ACC112 (cell line): ENCODE measurements around the gene PCDHB14.
A peak's percentile ranks its signal among the peaks of the same experiment; 100 is the strongest.
"Not testable (repeated sequence)": the region's sequence is repeated elsewhere in the genome, so short reads cannot be mapped to it uniquely, and the experiment has no call there.

Source experiments
- H2AFZ ChIP-seq: fragments of 200-600 bp; sonication (generic); one replicate; pipeline ENCODE4 v1.6.0; 2017; ENCODE audit warnings: antibody characterized with exemption, low read length; ENCODE audit not compliant: unreplicated experiment
- H3K27ac ChIP-seq: fragments of 200-600 bp; sonication (generic); 2 replicates; pipeline ENCODE4 v1.5.1; 2014; ENCODE audit warnings: low read depth, mild to moderate bottlenecking, antibody characterized with exemption, low read length, moderate library complexity
- H3K27me3 ChIP-seq: fragments of 200-600 bp; sonication (generic); 2 replicates; pipeline ENCODE4 v1.6.1; 2014; ENCODE audit warnings: mild to moderate bottlenecking, antibody characterized with exemption, low read length, moderate library complexity, mixed read lengths; ENCODE audit not compliant: insufficient read depth
- H3K36me3 ChIP-seq: fragments of 200-600 bp; sonication (generic); 2 replicates; pipeline ENCODE4 v1.6.1; 2016; ENCODE audit warnings: mild to moderate bottlenecking, antibody characterized with exemption, low read length, moderate library complexity, mixed read lengths; ENCODE audit not compliant: insufficient read depth
- H3K4me1 ChIP-seq: fragments of 200-600 bp; sonication (generic); one replicate; pipeline ENCODE4 v1.6.1; 2016; ENCODE audit warnings: low read length, mixed read lengths; ENCODE audit not compliant: insufficient read depth, unreplicated experiment, control insufficient read depth
- H3K4me3 ChIP-seq: fragments of 200-600 bp; sonication (generic); 2 replicates; pipeline ENCODE4 v1.5.1; 2014; ENCODE audit warnings: mild to moderate bottlenecking, low read depth, low read length
- H3K79me2 ChIP-seq: fragments of 200-600 bp; sonication (generic); one replicate; pipeline ENCODE4 v1.6.0; 2016; ENCODE audit warnings: low read length; ENCODE audit not compliant: control insufficient read depth, unreplicated experiment, insufficient read depth

Gene PCDHB14

GRCh38 chr5:141223112-141223783 is at the start of gene PCDHB14:
Gene PCDHB14, plus strand, starts transcription at chr5:141223343. Its CDS starts 163 bp downstream, at chr5:141223506.
- H3K79me2 ChIP-seq, result no peaks in the 10 kb centered on the region
- H3K36me3 ChIP-seq, result no peaks in the 10 kb centered on the region
- peak within 1 kb of the TSS; percentile 70 for H3K4me3 ChIP-seq
- no peak within 1 kb of the TSS for H2AFZ ChIP-seq
- no peaks in the 10 kb centered on the region for H3K4me1 ChIP-seq
- no peak within 1 kb of the TSS for H3K27ac ChIP-seq
- H3K27me3 ChIP-seq, result peaks cover 33% of the 10 kb centered on the region

DNA sequence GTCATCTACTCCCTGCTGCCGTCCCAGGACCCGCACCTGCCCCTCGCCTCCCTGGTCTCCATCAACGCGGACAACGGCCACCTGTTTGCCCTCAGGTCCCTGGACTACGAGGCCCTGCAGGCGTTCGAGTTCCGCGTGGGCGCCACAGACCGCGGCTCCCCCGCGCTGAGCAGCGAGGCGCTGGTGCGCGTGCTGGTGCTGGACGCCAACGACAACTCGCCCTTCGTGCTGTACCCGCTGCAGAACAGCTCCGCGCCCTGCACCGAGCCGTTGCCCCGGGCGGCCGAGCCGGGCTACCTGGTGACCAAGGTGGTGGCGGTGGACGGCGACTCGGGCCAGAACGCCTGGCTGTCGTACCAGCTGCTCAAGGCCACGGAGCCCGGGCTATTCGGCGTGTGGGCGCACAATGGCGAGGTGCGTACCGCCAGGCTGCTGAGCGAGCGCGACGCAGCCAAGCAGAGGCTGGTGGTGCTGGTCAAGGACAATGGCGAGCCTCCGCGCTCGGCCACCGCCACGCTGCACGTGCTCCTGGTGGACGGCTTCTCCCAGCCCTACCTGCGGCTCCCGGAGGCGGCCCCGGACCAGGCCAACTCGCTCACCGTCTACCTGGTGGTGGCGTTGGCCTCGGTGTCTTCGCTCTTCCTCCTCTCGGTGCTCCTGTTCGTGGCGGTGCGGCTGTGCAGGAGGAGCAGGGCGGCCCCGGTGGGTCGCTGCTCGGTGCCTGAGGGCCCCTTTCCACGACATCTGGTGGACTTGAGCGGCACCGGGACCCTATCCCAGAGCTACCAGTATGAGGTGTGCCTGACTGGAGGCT is 48.6 kb upstream of the PCDHB14 start:
- H3K27ac ChIP-seq, H2AFZ ChIP-seq, H3K4me3 ChIP-seq, H3K79me2 ChIP-seq, H3K36me3 ChIP-seq, H3K4me1 ChIP-seq: not testable (repeated sequence)
- H3K27me3 ChIP-seq, result peaks cover 36% of the 10 kb centered on the region

GRCh38 chr5:141175933-141176332 is 47.2 kb upstream of the PCDHB14 start:
- no peaks in the 10 kb centered on the region for H3K79me2 ChIP-seq
- no peak overlapping the region for H3K27ac ChIP-seq
- H2AFZ ChIP-seq, result no peak overlapping the region
- H3K36me3 ChIP-seq, result no peaks in the 10 kb centered on the region
- no peaks in the 10 kb centered on the region for H3K4me1 ChIP-seq
- H3K27me3 ChIP-seq, result peaks cover 36% of the 10 kb centered on the region
- H3K4me3 ChIP-seq, result no peak overlapping the region

GRCh38 chr5:141177577-141178191 is 45.5 kb upstream of the PCDHB14 start, which contains the start of gene PCDHB8:
Gene PCDHB8, plus strand, starts transcription at chr5:141177790. Its CDS starts 245 bp downstream, at chr5:141178035.
- H2AFZ ChIP-seq, H3K4me1 ChIP-seq, H3K36me3 ChIP-seq, H3K27ac ChIP-seq, H3K4me3 ChIP-seq, H3K79me2 ChIP-seq: not testable (repeated sequence)
- peaks cover 36% of the 10 kb centered on the region for H3K27me3 ChIP-seq

DNA sequence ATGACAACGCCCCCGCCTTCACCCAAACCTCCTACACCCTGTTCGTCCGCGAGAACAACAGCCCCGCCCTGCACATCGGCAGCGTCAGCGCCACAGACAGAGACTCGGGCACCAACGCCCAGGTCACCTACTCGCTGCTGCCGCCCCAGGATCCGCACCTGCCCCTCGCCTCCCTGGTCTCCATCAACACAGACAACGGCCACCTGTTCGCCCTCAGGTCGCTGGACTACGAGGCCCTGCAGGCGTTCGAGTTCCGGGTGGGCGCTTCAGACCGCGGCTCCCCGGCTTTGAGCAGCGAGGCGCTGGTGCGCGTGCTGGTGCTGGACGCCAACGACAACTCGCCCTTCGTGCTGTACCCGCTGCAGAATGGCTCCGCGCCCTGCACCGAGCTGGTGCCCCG is 43.8 kb upstream of the PCDHB14 start:
- H3K27me3 ChIP-seq, result peaks cover 29% of the 10 kb centered on the region
- H3K4me1 ChIP-seq, H2AFZ ChIP-seq, H3K79me2 ChIP-seq, H3K27ac ChIP-seq, H3K4me3 ChIP-seq, H3K36me3 ChIP-seq: not testable (repeated sequence)

DNA sequence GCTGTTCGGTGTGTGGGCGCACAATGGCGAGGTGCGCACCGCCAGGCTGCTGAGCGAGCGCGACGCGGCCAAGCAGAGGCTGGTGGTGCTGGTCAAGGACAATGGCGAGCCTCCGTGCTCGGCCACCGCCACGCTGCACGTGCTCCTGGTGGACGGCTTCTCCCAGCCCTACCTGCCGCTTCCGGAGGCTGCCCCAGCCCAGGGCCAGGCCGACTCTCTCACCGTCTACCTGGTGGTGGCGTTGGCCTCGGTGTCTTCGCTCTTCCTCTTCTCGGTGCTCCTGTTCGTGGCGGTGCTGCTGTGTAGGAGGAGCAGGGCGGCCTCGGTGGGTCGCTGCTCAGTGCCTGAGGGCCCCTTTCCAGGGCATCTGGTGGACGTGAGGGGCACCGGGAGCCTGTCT is 43.3 kb upstream of the PCDHB14 start:
- not testable (repeated sequence) for H3K27ac ChIP-seq, H3K4me3 ChIP-seq, H2AFZ ChIP-seq, H3K36me3 ChIP-seq, H3K79me2 ChIP-seq, H3K4me1 ChIP-seq
- peaks cover 28% of the 10 kb centered on the region for H3K27me3 ChIP-seq

- H3K27ac ChIP-seq, result no peak overlapping the region
- no peak overlapping the region for H2AFZ ChIP-seq
- no peaks in the 10 kb centered on the region for H3K4me1 ChIP-seq
- H3K27me3 ChIP-seq, result peaks cover 24% of the 10 kb centered on the region
- no peaks in the 10 kb centered on the region for H3K79me2 ChIP-seq
- no peak overlapping the region for H3K4me3 ChIP-seq
- no peaks in the 10 kb centered on the region for H3K36me3 ChIP-seq
These were observed 42.8 kb upstream of the PCDHB14 start for GRCh38 chr5:141180313-141180712.

DNA sequence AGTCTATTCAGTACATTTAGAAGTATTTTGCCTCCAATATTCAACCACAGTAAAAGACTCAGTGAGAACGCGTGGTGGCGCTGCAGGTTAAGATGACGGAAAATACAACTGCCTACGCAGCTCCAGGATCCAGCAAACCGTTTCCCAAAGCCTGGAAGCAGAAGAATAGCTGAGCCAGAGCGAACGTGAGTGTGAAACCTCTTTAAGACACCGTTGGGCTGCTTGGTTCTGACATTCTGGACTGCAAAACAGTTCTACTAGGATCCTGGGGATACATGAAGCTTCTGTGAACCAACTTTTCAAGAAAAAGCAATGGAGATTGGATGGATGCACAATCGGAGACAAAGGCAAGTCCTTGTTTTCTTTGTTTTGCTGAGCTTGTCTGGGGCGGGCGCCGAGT is 40.9 kb upstream of the PCDHB14 start, which contains the start of gene PCDHB16:
TSS of gene PCDHB16 (plus strand) at position 140 of the 400 bp plus-strand sequence. CDS start at position 313, 173 bp downstream.
- no peak within 1 kb of the TSS for H3K4me3 ChIP-seq
- H3K27me3 ChIP-seq, result peaks cover 13% of the 10 kb centered on the region
- H2AFZ ChIP-seq, result no peak within 1 kb of the TSS
- no peaks in the 10 kb centered on the region for H3K79me2 ChIP-seq
- H3K27ac ChIP-seq, result no peak within 1 kb of the TSS
- H3K4me1 ChIP-seq, result no peaks in the 10 kb centered on the region
- H3K36me3 ChIP-seq, result no peaks in the 10 kb centered on the region

DNA sequence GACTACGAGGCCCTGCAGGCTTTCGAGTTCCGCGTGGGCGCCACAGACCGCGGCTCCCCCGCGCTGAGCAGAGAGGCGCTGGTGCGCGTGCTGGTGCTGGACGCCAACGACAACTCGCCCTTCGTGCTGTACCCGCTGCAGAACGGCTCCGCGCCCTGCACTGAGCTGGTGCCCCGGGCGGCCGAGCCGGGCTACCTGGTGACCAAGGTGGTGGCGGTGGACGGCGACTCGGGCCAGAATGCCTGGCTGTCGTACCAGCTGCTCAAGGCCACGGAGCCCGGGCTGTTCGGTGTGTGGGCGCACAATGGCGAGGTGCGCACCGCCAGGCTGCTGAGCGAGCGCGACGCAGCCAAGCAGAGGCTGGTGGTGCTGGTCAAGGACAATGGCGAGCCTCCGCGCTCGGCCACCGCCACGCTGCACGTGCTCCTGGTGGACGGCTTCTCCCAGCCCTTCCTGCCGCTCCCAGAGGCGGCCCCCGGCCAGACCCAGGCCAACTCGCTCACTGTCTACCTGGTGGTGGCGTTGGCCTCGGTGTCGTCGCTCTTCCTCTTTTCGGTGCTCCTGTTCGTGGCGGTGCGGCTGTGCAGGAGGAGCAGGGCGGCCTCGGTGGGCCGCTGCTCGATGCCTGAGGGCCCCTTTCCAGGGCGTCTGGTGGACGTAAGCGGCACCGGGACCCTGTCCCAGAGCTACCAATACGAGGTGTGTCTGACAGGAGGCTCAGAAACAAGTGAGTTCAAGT is 38.9 kb upstream of the PCDHB14 start:
- not testable (repeated sequence) for H3K27me3 ChIP-seq, H3K79me2 ChIP-seq, H3K36me3 ChIP-seq, H2AFZ ChIP-seq, H3K27ac ChIP-seq, H3K4me1 ChIP-seq, H3K4me3 ChIP-seq

DNA sequence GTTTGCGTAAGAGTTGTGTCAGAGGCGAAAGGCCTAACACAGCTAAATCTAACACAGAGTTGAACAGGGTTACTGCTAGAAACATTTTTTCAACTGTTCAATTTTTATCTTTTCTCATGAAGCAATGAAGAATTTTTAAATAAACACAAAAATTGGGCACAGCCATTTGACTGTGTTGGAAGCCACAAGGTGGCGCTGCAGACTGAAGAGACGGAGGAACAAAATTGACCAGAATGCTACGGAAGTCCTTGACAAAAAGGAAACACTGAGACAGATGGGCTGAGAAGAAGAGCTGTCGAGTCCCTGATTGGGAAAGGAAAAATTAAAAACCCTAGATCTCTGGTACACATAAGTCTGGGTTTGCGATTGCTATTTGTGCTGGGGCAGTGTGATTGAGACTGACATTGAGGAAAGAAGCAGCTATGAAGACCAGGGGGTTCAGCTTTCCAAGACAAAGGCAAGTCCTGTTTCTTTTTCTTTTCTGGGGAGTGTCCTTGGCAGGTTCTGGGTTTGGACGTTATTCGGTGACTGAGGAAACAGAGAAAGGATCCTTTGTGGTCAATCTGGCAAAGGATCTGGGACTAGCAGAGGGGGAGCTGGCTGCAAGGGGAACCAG is 36.1 kb upstream of the PCDHB14 start, which contains the start of gene PCDHB9:
TSS of gene PCDHB9 (plus strand) at position 265 of the 616 bp plus-strand sequence. CDS start at position 423, 158 bp downstream.
- Histone ChIP-seq H3K36me3 (no peaks in the 10 kb centered on the region), H2AFZ (no peak within 1 kb of the TSS), H3K79me2 (no peaks in the 10 kb centered on the region), H3K27ac (no peak within 1 kb of the TSS), H3K27me3 (peaks cover 8% of the 10 kb centered on the region; the same call in 1 of the 2 replicates), H3K4me1 (no peaks in the 10 kb centered on the region), H3K4me3 (no peak within 1 kb of the TSS)
